HEK293 (cell line): ENCODE results near the gene BCL2A1.

Experiments used
- CTCF ChIA-PET: fragments of 350-600 bp; formaldehyde crosslinking; extraction: SDS; loops from one replicate; lab custom pipeline; 2021; ENCODE audit warnings: antibody characterized with exemption; lab: Yijun Ruan, JAX
- POLR2A ChIA-PET: fragments of 300-600 bp; formaldehyde crosslinking; extraction: SDS; loops from one replicate; lab custom pipeline; 2020; ENCODE audit warnings: antibody characterized with exemption, inconsistent platforms; lab: Yijun Ruan, JAX
- H3K27ac ChIP-seq: fragments of 200-500 bp; sonication (Bioruptor generic); 2 replicates; pipeline ENCODE4 v1.5.1; 2014; ENCODE audit warnings: low read depth, low read length, control low read depth, inconsistent platforms; ENCODE audit errors: extremely low read depth
- H3K36me3 ChIP-seq, 2 experiments: fragments of 200-500 bp in 1 of 2; sonication (Bioruptor generic) in 1 of 2; 1 replicate in 1 of 2; 2 replicates in 1 of 2; pipeline ENCODE4 v1.5.1; 2014 to 2017; ENCODE audit warnings: inconsistent platforms in 2 of 2, low read length in 2 of 2; ENCODE audit not compliant: control insufficient read depth in 2 of 2, insufficient read depth in 1 of 2
- H3K4me1 ChIP-seq: fragments of 200-500 bp; sonication (Bioruptor generic); 2 replicates; pipeline ENCODE4 v1.5.1; 2014; ENCODE audit warnings: mild to moderate bottlenecking, low read length, inconsistent platforms; ENCODE audit not compliant: control insufficient read depth, insufficient read depth
- H3K4me3 ChIP-seq: 2 replicates; pipeline ENCODE4 v1.5.1; 2011; ENCODE audit warnings: low read depth, mild to moderate bottlenecking, control low read depth, low read length, moderate library complexity
- H3K9me3 ChIP-seq: fragments of 200-500 bp; sonication (Bioruptor generic); 2 replicates; pipeline ENCODE4 v1.5.1; 2014; ENCODE audit warnings: low read depth, low read length, inconsistent platforms; ENCODE audit not compliant: control insufficient read depth, insufficient read depth
- ATF2 ChIP-seq: fragments of 450-650 bp; formaldehyde crosslinking; IDR thresholded peaks from 2 replicates; pipeline ENCODE4 v1.5.1; 2016; ENCODE audit warnings: missing biosample characterization, missing genetic modification characterization, low read depth
- BCL11B ChIP-seq: fragments of 450-650 bp; formaldehyde crosslinking; IDR thresholded peaks from 2 replicates; pipeline ENCODE4 v1.5.1; 2016; ENCODE audit warnings: low read depth, missing biosample characterization, missing genetic modification characterization
- BCL6B ChIP-seq: fragments of 450-650 bp; formaldehyde crosslinking; IDR thresholded peaks from 2 replicates; pipeline ENCODE4 v1.5.1; 2017; ENCODE audit warnings: missing biosample characterization, missing genetic modification characterization
- GLI2 ChIP-seq: fragments of 450-650 bp; formaldehyde crosslinking; IDR thresholded peaks from 2 replicates; pipeline ENCODE4; 2017; ENCODE audit warnings: missing biosample characterization, missing genetic modification characterization, low read depth, borderline replicate concordance
- PRDM2 ChIP-seq: fragments of 450-650 bp; formaldehyde crosslinking; IDR thresholded peaks from 2 replicates; pipeline ENCODE4 v1.5.1; 2016; ENCODE audit warnings: missing biosample characterization, missing genetic modification characterization, borderline replicate concordance
- ZBTB1 ChIP-seq: fragments of 450-650 bp; formaldehyde crosslinking; IDR thresholded peaks from 2 replicates; pipeline ENCODE4 v1.5.1; 2016; ENCODE audit warnings: missing biosample characterization, missing genetic modification characterization
- ZBTB21 ChIP-seq: fragments of 450-650 bp; formaldehyde crosslinking; IDR thresholded peaks from 2 replicates; pipeline ENCODE4 v1.5.1; 2017; ENCODE audit warnings: missing biosample characterization, missing genetic modification characterization
- ZNF248 ChIP-seq: fragments of 450-650 bp; formaldehyde crosslinking; IDR thresholded peaks from 2 replicates; pipeline ENCODE4 v1.5.1; 2017; ENCODE audit warnings: missing biosample characterization, missing genetic modification characterization
- ZNF433 ChIP-seq: fragments of 450-650 bp; formaldehyde crosslinking; IDR thresholded peaks from 2 replicates; pipeline ENCODE4 v1.5.1; 2016; ENCODE audit warnings: missing biosample characterization, missing genetic modification characterization, low read depth
- ZNF521 ChIP-seq: fragments of 450-650 bp; formaldehyde crosslinking; IDR thresholded peaks from 2 replicates; pipeline ENCODE4 v1.5.1; 2017; ENCODE audit warnings: missing biosample characterization, mild to moderate bottlenecking, missing genetic modification characterization
- ZNF561 ChIP-seq: fragments of 450-650 bp; IDR thresholded peaks from 2 replicates; pipeline ENCODE4 v1.5.1; 2018; ENCODE audit warnings: missing biosample characterization, missing genetic modification characterization, borderline replicate concordance
- ZNF677 ChIP-seq: fragments of 450-650 bp; IDR thresholded peaks from 2 replicates; pipeline ENCODE4 v1.5.0; 2018; ENCODE audit warnings: missing biosample characterization, mild to moderate bottlenecking, missing genetic modification characterization, moderate library complexity
- ZNF707 ChIP-seq: fragments of 450-650 bp; formaldehyde crosslinking; IDR thresholded peaks from 2 replicates; pipeline ENCODE4 v1.5.1; 2016; ENCODE audit warnings: missing biosample characterization, missing genetic modification characterization
- ZNF76 ChIP-seq: fragments of 450-650 bp; formaldehyde crosslinking; IDR thresholded peaks from 2 replicates; pipeline ENCODE4; 2016; ENCODE audit warnings: low read depth, missing biosample characterization, missing genetic modification characterization, borderline replicate concordance
- TF ChIP-seq, protein P1 (sequence below): fragments of 450-650 bp; formaldehyde crosslinking; IDR thresholded peaks from 2 replicates; pipeline ENCODE4 v1.5.1; 2016; ENCODE audit warnings: missing biosample characterization, missing genetic modification characterization
- TF ChIP-seq, protein P2 (sequence below): fragments of 450-650 bp; formaldehyde crosslinking; conservative IDR thresholded peaks from 2 replicates; pipeline ENCODE4 v1.5.1; 2016; ENCODE audit warnings: low read depth, missing biosample characterization, missing genetic modification characterization

BCL2A1 gene

GRCh38 chr15:79960502-79961212 lies 10.3 kb downstream of the BCL2A1 start (continued):
- TF ChIP-seq, protein P1, sequence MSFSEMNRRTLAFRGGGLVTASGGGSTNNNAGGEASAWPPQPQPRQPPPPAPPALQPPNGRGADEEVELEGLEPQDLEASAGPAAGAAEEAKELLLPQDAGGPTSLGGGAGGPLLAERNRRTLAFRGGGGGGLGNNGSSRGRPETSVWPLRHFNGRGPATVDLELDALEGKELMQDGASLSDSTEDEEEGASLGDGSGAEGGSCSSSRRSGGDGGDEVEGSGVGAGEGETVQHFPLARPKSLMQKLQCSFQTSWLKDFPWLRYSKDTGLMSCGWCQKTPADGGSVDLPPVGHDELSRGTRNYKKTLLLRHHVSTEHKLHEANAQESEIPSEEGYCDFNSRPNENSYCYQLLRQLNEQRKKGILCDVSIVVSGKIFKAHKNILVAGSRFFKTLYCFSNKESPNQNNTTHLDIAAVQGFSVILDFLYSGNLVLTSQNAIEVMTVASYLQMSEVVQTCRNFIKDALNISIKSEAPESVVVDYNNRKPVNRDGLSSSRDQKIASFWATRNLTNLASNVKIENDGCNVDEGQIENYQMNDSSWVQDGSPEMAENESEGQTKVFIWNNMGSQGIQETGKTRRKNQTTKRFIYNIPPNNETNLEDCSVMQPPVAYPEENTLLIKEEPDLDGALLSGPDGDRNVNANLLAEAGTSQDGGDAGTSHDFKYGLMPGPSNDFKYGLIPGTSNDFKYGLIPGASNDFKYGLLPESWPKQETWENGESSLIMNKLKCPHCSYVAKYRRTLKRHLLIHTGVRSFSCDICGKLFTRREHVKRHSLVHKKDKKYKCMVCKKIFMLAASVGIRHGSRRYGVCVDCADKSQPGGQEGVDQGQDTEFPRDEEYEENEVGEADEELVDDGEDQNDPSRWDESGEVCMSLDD: no peak
- TF ChIP-seq, protein P2, sequence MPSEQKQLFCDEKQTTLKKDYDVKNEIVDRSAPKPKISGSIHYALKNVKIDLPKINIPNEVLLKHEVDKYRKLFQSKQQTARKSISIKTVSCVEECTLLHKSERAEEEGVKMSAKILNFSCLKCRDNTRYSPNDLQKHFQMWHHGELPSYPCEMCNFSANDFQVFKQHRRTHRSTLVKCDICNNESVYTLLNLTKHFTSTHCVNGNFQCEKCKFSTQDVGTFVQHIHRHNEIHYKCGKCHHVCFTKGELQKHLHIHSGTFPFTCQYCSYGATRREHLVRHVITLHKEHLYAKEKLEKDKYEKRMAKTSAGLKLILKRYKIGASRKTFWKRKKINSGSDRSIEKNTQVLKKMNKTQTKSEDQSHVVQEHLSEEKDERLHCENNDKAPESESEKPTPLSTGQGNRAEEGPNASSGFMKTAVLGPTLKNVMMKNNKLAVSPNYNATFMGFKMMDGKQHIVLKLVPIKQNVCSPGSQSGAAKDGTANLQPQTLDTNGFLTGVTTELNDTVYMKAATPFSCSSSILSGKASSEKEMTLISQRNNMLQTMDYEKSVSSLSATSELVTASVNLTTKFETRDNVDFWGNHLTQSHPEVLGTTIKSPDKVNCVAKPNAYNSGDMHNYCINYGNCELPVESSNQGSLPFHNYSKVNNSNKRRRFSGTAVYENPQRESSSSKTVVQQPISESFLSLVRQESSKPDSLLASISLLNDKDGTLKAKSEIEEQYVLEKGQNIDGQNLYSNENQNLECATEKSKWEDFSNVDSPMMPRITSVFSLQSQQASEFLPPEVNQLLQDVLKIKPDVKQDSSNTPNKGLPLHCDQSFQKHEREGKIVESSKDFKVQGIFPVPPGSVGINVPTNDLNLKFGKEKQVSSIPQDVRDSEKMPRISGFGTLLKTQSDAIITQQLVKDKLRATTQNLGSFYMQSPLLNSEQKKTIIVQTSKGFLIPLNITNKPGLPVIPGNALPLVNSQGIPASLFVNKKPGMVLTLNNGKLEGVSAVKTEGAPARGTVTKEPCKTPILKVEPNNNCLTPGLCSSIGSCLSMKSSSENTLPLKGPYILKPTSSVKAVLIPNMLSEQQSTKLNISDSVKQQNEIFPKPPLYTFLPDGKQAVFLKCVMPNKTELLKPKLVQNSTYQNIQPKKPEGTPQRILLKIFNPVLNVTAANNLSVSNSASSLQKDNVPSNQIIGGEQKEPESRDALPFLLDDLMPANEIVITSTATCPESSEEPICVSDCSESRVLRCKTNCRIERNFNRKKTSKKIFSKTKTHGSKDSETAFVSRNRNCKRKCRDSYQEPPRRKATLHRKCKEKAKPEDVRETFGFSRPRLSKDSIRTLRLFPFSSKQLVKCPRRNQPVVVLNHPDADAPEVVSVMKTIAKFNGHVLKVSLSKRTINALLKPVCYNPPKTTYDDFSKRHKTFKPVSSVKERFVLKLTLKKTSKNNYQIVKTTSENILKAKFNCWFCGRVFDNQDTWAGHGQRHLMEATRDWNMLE (tag by site-specific recombination): no peak

- Histone ChIP-seq H3K27ac (no peak overlapping the region), H3K4me3 (no peak overlapping the region), H3K36me3 (no peaks in the 10 kb centered on the region), H3K9me3 (no peaks in the 10 kb centered on the region), H3K4me1 (no peaks in the 10 kb centered on the region)
- POLR2A ChIA-PET: no interaction called here
- CTCF ChIA-PET: interaction anchor here (0.6 to 0.9 kb wide), 3 partner anchors 10 to 69 kb away, joined by 3 read pairs; no protein-coding TSS in a partner anchor
- TF ChIP-seq ZNF561 (tag by site-specific recombination): no peak
- no peak for TF ChIP-seq ZNF707 (tag by site-specific recombination)
- no peak for TF ChIP-seq ZNF677
- TF ChIP-seq ZNF76 (tag by site-specific recombination): no peak
- no peak for TF ChIP-seq ZBTB21 (tag by site-specific recombination)
- no peak for TF ChIP-seq ZNF248 (tag by site-specific recombination)
- TF ChIP-seq ZBTB1 (tag by site-specific recombination): no peak
- TF ChIP-seq GLI2 (tag by site-specific recombination): no peak
- TF ChIP-seq ATF2 (tag by site-specific recombination): no peak
- no peak for TF ChIP-seq ZNF521 (tag by site-specific recombination)
- TF ChIP-seq PRDM2: no peak
- no peak for TF ChIP-seq BCL6B (tag by site-specific recombination)
- TF ChIP-seq ZNF433 (tag by site-specific recombination): no peak
- no peak for TF ChIP-seq BCL11B (tag by site-specific recombination)
Observed at GRCh38 chr15:79957741-79958140, 13.3 kb downstream of the BCL2A1 start.
